GM12801 (cell line): ENCODE measurements around the gene SEC14L3.

Experiments
- TF ChIP-seq, protein P1 (sequence below): IDR thresholded peaks from one replicate; pipeline ENCODE4 v1.5.1; 2011; ENCODE audit warnings: control low read depth; ENCODE audit not compliant: insufficient read length; ENCODE audit errors: extremely low read depth

Gene SEC14L3

DNA sequence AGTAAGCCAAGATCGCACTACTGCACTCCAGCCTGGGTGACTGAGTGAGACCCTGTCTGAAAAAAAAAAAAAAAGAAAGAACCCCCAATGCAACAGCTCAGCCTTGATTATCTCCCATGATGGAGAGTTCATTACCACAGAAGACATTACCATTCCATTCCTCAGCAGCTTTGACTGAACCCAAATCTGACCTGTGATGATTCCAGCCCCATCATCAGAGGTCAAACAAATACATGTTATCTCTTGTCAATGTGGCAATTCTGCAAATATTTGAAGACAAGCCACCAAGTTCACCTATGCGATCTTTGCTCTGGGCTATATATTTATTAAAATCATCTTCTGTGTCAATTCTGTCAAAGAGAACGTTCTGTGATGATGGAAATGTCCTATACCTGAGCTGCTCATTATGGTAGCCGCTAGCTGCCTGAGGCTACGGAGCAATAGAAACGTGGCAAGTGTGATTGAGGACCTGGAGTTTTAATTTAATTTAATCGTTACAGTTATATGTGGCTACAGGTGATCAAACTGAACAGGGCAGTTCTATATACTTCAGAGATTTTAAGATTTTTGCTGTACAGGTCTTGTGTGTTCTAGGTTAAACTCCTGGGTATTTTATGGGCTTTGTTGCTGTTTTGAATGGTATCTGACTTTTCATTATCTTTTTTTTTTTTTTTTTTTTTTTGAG is 25.8 kb upstream of the SEC14L3 start:
- TF ChIP-seq, protein P1, sequence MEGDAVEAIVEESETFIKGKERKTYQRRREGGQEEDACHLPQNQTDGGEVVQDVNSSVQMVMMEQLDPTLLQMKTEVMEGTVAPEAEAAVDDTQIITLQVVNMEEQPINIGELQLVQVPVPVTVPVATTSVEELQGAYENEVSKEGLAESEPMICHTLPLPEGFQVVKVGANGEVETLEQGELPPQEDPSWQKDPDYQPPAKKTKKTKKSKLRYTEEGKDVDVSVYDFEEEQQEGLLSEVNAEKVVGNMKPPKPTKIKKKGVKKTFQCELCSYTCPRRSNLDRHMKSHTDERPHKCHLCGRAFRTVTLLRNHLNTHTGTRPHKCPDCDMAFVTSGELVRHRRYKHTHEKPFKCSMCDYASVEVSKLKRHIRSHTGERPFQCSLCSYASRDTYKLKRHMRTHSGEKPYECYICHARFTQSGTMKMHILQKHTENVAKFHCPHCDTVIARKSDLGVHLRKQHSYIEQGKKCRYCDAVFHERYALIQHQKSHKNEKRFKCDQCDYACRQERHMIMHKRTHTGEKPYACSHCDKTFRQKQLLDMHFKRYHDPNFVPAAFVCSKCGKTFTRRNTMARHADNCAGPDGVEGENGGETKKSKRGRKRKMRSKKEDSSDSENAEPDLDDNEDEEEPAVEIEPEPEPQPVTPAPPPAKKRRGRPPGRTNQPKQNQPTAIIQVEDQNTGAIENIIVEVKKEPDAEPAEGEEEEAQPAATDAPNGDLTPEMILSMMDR = no peak

DNA sequence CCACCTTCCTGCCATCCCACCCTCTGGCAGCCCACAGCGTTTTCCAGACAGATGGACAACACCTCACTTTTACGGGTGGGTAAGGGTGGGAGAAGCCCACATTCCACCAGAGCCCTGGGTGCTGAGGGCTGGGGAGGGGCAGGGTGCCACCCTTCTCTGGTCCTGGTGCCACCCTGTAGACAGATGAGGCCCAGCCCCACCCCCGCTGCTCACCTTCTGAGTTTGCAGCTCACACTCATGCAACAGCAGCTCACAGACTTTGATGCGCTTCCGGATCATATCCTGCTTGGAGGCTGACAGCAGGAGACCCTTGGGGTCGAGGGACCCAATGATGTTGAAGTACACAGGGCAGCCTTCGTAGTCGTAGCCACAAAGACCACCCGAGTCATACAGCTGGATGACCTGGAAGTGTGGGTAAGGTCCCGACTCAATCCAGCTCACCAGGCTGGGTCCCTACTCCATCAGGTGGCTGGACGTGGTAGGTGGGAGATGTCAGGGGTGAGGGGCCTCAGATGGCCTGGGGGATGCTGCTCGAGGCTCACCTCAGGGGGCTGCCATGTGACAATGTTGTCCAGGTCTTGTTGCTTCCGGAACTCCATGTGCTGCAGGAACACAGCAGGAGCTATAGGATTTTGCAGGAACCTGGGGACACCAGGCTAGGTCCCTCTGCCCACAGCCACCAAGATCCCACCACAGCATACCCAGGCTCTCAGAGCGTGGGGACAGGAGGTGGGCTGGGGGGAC is 23.4 kb upstream of the SEC14L3 start:
- TF ChIP-seq, protein P1 = no peak

DNA sequence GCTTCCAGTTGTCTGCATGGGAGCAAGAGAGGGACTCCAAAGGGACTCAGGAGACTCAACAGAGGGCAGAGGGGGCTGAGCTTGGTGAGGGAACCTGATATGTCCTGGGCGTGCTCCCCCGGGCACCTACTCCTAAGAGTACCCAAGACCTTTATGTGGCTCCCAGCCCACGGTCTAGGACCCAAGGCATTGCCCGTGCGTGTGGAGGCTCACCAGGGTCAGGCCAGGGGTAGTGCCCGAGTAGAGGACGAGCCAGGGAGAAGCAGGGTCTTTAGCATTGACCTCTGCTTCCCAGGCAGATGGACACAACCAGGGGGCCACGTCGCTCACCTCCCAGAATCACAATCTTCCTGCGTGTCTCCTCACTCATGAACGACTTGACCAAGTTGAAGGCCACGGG is 20.3 kb upstream of the SEC14L3 start:
- TF ChIP-seq, protein P1 = no peak

DNA sequence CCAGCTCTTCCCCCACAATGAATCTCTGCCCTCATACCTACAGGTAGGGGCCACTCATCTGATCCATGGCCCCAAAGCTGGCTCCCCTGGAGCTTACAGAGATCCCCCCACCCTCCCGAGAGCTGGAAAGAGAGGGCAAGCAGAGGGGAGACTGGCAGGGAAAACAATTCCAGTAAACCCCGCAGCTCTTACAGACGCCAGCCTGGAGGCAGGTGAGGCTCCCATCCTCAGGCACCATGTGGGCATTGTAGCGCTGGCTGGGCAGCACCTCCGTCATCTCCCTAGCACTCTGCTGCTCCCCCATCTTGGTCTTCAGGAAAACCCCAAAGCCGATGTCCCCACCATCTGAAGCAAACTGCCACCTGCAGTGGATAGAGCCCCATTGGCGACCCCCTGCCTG is 19.6 kb upstream of the SEC14L3 start:
- TF ChIP-seq, protein P1 = no peak

DNA sequence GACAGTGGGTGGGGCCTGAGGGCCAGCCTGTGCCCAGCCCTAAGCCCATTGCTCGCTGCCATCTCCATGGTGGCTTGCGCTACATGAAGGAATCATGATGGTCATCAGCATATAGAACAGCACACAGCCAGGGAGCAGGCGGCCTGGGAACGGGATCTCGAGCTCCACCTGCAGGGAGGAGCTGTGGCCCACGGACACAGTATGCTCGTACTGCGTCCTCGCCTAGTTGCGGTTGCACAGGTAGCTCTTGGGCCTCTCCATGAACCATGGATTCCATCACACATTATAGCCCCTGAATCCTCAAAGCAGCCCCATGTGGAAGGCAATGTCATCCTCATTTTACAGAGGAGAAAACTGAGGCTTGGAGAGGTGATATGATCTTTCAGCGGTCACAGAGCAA is 18.6 kb upstream of the SEC14L3 start:
- TF ChIP-seq, protein P1 = no peak

DNA sequence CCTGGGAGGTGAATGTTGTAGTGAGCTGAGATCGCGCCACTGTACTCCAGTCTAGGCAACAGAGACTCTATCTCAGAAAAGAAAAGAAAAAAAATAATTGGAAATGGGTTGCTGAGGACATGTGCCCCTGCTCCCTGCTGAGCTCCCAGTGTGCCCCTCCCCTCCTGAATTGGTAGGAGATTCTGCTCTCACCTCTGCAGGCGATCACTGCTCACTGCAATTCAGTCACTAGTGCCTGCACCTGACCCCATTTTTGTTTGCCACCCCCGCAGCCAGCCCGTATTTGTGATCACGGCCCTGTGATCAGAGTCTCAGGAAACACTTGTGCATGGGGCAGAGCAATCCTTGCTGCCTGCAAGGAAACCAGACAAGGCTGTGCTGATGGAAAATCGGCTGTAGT is 16.3 kb upstream of the SEC14L3 start:
- TF ChIP-seq, protein P1 = no peak

DNA sequence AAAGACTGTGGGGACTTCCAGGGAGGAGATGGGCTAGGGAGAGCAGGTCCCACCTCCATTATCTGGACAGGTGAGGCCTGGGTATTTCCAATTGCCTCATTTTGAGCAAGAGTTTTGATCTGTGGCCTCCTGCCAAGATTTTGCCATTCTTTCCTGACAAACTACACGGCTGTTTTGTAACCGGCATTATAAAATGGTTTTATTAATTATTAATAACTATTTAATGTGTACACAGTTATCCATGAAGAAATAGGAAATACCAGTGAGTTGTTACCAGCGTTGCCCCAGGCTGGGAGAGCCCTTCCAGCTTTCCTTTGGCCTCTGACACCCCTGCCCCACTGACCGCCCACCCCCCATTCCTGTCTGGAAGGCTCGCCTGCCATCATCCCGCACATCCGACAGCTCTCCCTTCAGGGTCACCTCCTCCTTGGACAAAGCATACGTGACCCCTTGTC is 14.9 kb upstream of the SEC14L3 start:
- TF ChIP-seq, protein P1 = no peak
